ENCODE results near the gene PLEKHH1.

Gene PLEKHH1

GRCh38 chr14:67581643-67582042 is 48.6 kb downstream of the PLEKHH1 start:
- Histone ChIP-seq H3K79me2 (ENCODE audit: control insufficient read depth, low read length) (no peaks in the 10 kb centered on the region), H3K27me3 (ENCODE audit: control insufficient read depth, low read length) (no peaks in the 10 kb centered on the region), H4K20me1 (ENCODE audit: control insufficient read depth, insufficient read depth, low read depth, low read length) (no peaks in the 10 kb centered on the region), H3K9me3 (ENCODE audit: control insufficient read depth, insufficient read depth, low read length) (no peaks in the 10 kb centered on the region), H3K9me2 (replicated peaks; ENCODE audit: control insufficient read depth, low read length) (no peaks in the 10 kb centered on the region), H3K4me3 (ENCODE audit: low read length) (no peak overlapping the region), H3K36me3 (ENCODE audit: control insufficient read depth, low read length) (no peaks in the 10 kb centered on the region), H3K27ac (ENCODE audit: low read depth, low read length) (no peak overlapping the region), H3F3A (ENCODE audit: control insufficient read depth, insufficient read depth) (no peaks in the 10 kb centered on the region), H3K4me1 (ENCODE audit: control insufficient read depth, low read length) (no peaks in the 10 kb centered on the region), H3K4me2 (ENCODE audit: low read length) (no peak overlapping the region)
- no peak for TF ChIP-seq CTCF (IDR thresholded peaks at IDR 0.05; ENCODE audit: low read depth, low read length, poor library complexity, severe bottlenecking)
- no peak for TF ChIP-seq EZH2phosphoT487 (IDR thresholded peaks at IDR 0.05; ENCODE audit: borderline replicate concordance, low read length)

GRCh38 chr14:67582061-67582460 is 49.0 kb downstream of the PLEKHH1 start:
- Histone ChIP-seq H3F3A (ENCODE audit: control insufficient read depth, insufficient read depth) (no peaks in the 10 kb centered on the region), H3K79me2 (ENCODE audit: control insufficient read depth, low read length) (no peaks in the 10 kb centered on the region), H3K9me3 (ENCODE audit: control insufficient read depth, insufficient read depth, low read length) (no peaks in the 10 kb centered on the region), H3K9me2 (replicated peaks; ENCODE audit: control insufficient read depth, low read length) (no peaks in the 10 kb centered on the region), H4K20me1 (ENCODE audit: control insufficient read depth, insufficient read depth, low read depth, low read length) (no peaks in the 10 kb centered on the region), H3K4me2 (ENCODE audit: low read length) (no peak overlapping the region), H3K36me3 (ENCODE audit: control insufficient read depth, low read length) (no peaks in the 10 kb centered on the region), H3K27ac (ENCODE audit: low read depth, low read length) (no peak overlapping the region), H3K4me3 (ENCODE audit: low read length) (no peak overlapping the region), H3K4me1 (ENCODE audit: control insufficient read depth, low read length) (no peaks in the 10 kb centered on the region), H3K27me3 (ENCODE audit: control insufficient read depth, low read length) (no peaks in the 10 kb centered on the region)
- TF ChIP-seq CTCF (IDR thresholded peaks at IDR 0.05; ENCODE audit: low read depth, low read length, poor library complexity, severe bottlenecking) (no peak), EZH2phosphoT487 (IDR thresholded peaks at IDR 0.05; ENCODE audit: borderline replicate concordance, low read length) (no peak)

GRCh38 chr14:67583711-67584644 is 50.9 kb downstream of the PLEKHH1 start:
- Histone ChIP-seq H3K9me2 (replicated peaks; ENCODE audit: control insufficient read depth, low read length) (no peaks in the 10 kb centered on the region), H4K20me1 (ENCODE audit: control insufficient read depth, insufficient read depth, low read depth, low read length) (no peaks in the 10 kb centered on the region), H3K36me3 (ENCODE audit: control insufficient read depth, low read length) (peaks cover 3% of the 10 kb centered on the region; the same call in 1 of the 2 replicates), H3K27me3 (ENCODE audit: control insufficient read depth, low read length) (no peaks in the 10 kb centered on the region), H3K27ac (ENCODE audit: low read depth, low read length) (no peak overlapping the region), H3K4me2 (ENCODE audit: low read length) (no peak overlapping the region), H3K4me1 (ENCODE audit: control insufficient read depth, low read length) (no peaks in the 10 kb centered on the region), H3K9me3 (ENCODE audit: control insufficient read depth, insufficient read depth, low read length) (no peaks in the 10 kb centered on the region), H3K79me2 (ENCODE audit: control insufficient read depth, low read length) (no peaks in the 10 kb centered on the region), H3F3A (ENCODE audit: control insufficient read depth, insufficient read depth) (no peaks in the 10 kb centered on the region), H3K4me3 (ENCODE audit: low read length) (no peak overlapping the region)
- TF ChIP-seq EZH2phosphoT487 (IDR thresholded peaks at IDR 0.05; ENCODE audit: borderline replicate concordance, low read length) (no peak), CTCF (IDR thresholded peaks at IDR 0.05; ENCODE audit: low read depth, low read length, poor library complexity, severe bottlenecking) (peak; percentile 79)

Data from DOHH2 (cell line).